ENCODE measurements around the gene SP9.
"Not testable (repeated sequence)": the region's sequence is repeated elsewhere in the genome, so short reads cannot be mapped to it uniquely, and the experiment has no call there.

SP9 gene

DNA sequence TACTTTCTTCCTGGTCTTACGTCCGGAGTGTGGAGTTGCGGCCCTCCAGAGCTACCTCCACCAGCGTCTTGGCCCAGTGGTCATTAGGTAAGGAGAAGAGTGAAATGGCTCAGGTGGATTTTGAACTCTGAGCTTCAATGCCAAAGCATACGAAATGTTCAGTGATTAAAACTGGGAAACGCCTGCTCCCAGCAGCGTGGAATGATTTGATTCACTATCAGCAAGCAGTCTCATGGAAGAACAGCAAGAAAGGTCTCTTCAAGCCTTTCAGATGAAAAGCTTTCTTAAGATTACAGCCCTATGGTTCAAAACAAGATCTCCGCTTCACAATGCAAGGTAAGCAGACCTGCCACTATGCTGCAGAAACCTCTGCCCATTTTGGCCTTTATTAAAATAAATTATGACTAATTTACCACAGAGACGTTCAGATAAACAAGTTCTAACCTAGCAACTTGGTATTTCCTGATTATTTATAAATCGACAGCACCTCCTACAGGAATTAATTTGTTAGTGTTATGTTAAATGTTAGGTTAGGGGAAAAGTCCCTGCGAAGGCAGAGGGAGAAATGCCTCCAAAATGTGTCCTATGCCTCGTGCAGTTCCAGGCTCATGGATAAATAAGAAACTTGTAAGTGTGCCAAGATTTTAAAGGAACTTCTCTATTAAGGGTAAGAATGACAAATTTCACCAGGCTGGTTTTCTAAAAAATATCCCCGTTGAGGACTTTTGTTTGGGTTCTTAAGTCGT, 10.1 kb downstream of the SP9 start:
- FAIRE-seq: peak; percentile 94

DNA sequence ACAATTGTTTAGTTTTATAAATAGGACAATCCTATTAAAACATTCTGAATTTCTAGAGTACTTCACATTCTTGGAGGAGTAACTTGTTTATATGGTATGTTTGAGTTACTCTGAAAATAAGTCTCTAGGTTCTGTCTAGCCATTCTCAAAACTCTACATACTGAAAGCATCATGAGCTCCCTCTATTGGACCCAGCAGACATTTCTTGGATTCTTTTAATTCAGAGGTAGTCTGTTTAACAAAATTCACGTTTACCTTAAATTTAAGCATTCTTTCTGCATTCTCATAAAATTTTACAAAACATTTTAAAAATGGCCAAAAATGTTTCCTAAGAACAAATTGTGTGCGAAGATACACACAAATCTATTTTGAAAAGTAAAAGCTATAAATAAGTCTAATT, 15.3 kb downstream of the SP9 start:
- FAIRE-seq: peak; percentile 98

DNA sequence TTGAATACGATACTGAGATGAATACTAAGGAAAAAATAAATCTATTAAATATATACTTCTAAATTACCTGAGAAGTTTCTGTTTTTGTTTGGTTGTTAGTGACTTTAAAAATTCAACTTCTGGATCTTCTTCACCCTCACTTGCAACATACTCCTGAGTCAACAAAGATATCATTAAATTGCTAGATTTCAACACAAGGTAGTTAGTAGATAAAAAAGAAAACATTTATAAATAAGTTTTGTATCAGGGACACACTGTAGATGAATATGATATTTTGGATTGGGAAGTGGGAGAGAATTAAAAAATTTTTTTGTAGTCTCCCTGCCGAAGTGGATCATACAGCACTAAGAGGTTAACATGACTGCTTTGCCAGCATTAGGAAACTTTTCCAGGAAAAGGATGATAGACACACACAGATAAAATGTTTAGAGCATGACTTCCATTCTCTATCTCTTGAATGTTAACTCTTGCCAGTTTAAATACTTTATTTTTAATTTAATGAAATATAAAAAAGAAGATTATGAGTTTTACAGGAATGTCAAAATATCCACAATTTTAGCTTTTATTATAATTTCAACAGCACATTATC, 15.9 kb downstream of the SP9 start:
- peak; percentile 39 for FAIRE-seq

DNA sequence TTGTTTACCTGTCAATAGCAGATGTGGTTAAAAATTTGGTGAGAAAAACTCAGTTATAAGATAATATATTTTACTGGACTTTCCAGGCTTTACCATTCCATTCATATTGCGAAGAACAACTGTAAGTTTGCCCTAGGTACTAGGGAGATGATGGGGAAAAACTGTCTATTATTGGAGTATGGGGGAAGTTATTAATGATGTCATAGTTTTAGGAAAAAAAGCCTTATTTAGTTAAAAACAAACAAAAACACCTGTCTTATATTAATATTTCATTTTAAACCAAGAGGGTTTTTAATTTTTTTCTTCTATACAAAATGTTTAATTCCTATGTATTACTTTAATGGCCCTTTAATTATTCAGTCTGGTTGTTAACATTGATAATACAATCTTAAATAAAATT, 18.2 kb downstream of the SP9 start:
- peak; percentile 40 for FAIRE-seq

DNA sequence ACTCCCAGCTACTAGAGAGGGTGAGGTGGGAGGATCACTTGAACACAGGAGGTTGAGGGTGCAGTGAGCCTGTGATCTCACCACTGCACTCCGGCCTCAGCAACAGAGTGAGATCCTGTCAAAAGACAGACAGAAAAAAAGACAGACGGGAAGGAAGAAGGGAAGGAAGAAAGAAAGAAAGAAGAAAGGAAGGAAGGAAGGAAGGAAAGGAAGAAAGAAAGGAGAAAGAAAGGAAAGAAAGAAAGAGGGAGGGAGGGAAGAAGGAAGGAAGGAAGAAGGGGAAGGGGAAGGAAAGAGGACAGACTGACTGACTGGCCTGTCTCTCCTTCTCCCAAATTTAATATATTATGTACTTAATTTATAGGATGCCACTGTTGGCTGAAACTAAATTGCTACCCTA, 21.6 kb downstream of the SP9 start:
- no peak for FAIRE-seq

DNA sequence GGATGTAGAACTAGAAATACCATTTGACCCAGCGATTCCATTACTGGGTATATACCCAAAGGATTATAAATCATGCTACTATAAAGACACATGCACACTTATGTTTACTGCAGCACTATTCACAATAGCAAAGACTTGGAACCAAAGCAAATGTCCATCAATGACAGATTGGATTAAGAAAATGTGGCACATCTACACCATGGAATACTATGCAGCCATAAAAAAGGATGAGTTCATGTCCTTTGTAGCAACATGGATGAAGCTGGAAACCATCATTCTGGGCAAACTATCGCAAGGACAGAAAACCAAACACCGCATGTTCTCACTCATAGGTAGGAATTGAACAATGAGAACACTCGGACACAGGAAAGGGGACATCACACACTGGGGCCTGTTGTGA, 24.9 kb downstream of the SP9 start:
- not testable (repeated sequence) for FAIRE-seq

DNA sequence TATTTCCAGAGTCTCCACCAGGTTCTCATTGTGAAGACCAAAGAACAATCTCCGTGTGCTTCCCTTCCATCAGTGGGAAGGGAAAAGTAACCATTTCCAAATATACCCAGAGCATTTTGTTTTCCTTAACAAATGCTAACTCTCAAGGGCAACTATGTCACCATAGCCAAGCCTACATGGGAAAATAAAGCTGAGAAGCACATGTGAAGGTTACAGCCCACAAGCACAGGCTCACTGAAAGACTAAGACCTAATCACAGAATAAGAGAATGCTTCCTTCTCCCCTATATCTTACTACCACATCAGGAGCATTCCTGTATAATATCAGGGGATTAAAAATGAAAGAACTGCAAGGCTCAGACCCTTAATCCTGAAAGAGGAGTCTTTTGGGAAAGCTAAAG, 28.2 kb downstream of the SP9 start:
- no peak for FAIRE-seq

DNA sequence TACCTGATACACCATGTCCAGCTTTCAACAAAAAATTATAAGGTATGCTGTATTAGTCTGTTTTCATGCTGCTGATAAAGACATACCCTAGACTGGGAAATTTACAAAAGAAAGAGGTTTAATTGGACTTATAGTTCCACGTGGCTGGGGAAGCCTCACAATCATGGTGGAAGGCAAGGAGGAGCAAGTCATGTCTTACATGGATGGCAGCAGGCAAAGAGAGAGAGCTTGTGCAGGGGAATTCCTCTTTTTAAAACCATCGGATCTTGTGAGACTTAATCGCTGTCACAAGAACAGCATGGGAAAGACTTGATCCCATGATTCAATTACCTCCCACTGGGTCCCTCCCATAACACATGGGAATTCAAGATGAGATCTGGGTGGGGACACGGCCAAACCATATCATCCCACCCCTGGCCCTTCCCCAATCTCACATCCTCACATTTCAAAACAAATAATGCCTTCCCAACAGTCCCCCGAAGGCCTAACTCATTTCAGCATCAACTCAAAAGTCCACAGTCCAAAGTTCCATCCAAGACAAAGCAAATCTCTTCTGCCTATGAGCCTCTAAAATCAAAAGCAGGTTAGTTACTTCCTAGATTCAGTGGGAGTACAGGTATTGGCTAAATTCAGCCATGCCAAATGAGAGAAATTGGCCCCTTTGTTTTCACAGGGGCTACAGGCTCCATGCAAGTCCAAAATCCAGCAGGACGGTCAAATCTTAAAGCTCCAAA, 28.9 kb downstream of the SP9 start:
- not testable (repeated sequence) for FAIRE-seq

DNA sequence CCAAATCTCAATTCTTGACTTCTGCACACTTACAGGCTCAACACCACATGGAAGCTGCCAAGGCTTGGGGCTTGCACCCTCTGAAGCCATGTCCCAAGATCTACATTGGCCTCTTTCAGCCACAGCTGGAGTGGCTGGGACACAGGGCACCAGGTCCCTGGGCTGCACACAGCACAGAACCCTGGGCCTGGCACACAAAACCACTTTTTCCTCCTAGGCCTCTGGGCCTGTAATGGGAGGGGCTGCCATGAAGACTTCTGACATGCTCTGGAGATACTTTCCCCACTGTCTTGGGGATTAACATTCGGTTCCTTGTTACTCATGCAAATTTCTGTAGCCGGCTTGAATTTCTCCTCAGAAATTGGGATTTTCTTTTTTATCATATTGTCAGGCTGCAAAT, 29.9 kb downstream of the SP9 start:
- FAIRE-seq: no peak

DNA sequence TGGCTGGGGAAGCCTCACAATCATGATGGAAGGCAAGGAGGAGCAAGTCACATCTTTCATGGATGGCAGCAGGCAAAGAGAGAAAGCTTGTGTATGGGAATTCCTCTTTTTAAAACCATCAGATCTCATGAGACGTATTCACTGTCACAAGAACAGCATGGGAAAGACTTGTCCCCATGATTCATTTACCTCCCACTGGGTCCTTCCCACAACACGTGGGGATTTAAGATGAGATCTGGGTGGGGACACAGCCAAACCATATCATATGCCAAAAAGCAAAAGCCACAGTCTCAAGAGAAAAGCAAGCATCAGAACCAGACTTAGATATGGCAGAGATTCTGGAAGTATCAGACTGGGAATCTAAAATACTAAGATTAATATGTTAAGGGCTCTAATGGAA, 30.8 kb downstream of the SP9 start:
- FAIRE-seq: no peak

DNA sequence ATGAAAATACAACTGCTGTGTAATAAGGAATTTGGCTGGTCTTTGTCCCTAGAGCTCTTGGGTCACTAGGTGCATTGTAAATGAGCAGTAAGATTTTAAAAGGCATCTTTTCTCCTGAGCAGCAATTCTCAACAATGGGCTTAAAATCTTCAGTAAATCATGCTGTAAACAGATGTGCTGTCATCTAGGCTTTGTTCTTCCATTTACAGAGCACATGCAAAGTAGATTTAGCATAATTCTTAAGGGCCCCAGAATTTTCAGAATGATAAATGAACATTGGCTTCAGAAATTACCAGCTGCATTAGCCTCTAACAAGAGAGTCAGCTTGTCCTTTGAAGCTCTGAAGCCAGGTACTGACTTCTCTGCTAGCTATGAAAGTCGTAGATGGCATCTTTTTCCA, 33.9 kb downstream of the SP9 start:
- FAIRE-seq: no peak

DNA sequence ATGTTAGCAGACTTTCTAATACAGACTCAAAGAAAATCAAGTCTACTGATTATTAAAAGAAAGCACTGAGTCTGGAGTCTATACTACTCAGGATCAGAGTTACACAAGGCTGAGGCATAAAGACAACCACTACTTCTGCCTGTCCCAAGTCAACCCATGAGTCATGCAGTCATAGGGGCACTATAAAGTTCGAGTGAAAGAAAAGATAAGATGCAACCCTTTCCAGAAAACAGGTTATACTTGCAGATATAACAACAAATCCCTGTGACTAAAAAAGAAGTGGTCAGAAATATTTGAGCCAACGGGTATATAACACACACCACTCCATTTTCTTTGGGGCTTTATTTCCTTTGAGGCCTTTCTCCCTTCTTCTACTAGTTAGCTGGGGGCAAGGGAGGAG, 42.2 kb downstream of the SP9 start:
- no peak for FAIRE-seq

DNA sequence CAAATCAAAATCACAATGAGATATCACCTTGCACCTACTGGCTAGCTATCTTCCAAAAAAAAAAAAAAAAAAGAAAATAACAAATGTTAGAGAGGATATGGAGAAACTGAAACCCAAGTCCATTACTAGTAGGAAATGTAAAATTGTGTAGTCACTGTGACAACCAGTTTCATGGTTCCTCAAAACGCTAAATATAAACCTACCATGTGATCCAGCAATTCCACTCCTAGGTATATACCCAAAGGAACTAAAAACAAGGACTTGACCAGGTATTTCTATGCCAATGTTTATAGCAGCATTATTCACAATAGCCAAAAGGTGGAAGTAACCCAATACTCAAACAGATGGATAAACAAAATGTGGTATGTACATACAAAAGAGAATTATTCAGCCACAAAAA, 49.0 kb downstream of the SP9 start:
- FAIRE-seq: no peak

DNA sequence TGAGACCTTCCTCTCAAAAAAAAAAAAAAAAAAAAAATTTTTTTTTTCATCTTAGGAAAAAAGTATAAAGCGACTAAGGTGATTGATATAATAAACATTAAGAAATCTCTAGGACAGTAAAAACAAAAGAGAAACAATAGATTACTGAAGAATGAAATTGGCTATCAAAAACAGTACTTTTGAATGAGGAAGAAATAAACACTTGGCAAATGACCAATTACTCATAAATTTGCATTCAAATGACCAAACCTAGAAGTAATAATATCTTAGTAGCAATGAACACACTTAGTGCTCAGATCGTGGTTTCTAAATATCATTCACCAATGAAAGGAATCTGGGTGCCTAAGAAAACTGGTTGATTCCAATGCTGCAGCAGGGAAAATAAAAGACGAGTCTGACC, 50.4 kb downstream of the SP9 start:
- FAIRE-seq: no peak

Data from A204.1 (cell line).